ENCODE results near the gene JOSD1. TPM values are rescaled to one million over a fixed set of nuclear protein-coding genes. Genes with fewer than 3 reads are reported as not detected.

The JOSD1 gene
- total RNA-seq, 1 donor from 2014 or later: 45.2 TPM

DNA sequence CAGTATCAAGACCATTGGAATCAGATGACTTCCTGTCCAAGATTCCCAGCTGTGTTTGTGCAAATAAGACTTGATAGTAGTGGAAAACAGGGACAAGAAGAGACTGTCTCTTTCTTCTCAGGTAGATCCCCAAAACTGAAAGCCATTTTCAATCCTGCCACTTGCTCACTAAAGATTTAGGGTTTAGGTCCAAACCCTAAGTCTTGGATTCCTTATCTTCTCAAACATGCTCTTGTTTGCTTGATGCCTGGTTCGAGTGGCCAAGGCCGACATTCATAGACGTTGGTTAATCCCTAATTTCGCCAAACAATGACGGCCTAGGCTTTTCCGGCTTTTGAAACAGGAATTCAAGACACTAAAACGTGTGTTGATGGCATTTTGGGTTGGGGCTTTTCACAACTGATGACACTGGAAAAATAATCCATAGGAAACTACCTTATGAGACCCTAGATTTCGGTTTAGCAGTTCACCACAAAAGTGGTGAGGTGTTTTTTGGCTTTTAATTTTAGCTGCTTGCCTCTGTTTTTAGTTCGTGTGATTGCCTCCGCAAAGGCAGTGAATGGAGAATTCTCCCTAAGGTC is 4.0 kb upstream of the JOSD1 start:
- Mint-ChIP-seq H3K36me3 (ENCODE audit: low read depth) (peaks cover 18% of the 10 kb centered on the region), H3K4me3 (peak overlapping the region; percentile 75), H3K4me1 (peaks cover 67% of the 10 kb centered on the region), H3K9me3 (no peaks in the 10 kb centered on the region), H3K27me3 (no peaks in the 10 kb centered on the region), H3K27ac (peak overlapping the region; percentile 85)
- ATAC-seq (ENCODE audit: low read depth) (no peak), DNase-seq (no peak)
- POLR2A ChIA-PET: interaction anchor here (0.5 to 2.6 kb wide), 8 partner anchors 23 to 815 kb away, joined by 3 to 22 read pairs (median 5); partner anchors contain the start of genes RPL3 and TOMM22
- intact Hi-C loops (cut with micrococcal nuclease): loop anchor here (1.0 to 10.0 kb wide), 9 partner anchors 23 to 1340 kb away; partner anchors contain the start of genes CSNK1E, DMC1, DNAL4 and PICK1
- TF ChIP-seq, protein P1, sequence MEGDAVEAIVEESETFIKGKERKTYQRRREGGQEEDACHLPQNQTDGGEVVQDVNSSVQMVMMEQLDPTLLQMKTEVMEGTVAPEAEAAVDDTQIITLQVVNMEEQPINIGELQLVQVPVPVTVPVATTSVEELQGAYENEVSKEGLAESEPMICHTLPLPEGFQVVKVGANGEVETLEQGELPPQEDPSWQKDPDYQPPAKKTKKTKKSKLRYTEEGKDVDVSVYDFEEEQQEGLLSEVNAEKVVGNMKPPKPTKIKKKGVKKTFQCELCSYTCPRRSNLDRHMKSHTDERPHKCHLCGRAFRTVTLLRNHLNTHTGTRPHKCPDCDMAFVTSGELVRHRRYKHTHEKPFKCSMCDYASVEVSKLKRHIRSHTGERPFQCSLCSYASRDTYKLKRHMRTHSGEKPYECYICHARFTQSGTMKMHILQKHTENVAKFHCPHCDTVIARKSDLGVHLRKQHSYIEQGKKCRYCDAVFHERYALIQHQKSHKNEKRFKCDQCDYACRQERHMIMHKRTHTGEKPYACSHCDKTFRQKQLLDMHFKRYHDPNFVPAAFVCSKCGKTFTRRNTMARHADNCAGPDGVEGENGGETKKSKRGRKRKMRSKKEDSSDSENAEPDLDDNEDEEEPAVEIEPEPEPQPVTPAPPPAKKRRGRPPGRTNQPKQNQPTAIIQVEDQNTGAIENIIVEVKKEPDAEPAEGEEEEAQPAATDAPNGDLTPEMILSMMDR (IDR thresholded peaks at IDR 0.05): no peak
- CTCF ChIA-PET: interaction anchor here (2.4 kb wide), 1 partner anchor 23 kb away, joined by 10 read pairs; the partner anchor contains the start of gene TOMM22

DNA sequence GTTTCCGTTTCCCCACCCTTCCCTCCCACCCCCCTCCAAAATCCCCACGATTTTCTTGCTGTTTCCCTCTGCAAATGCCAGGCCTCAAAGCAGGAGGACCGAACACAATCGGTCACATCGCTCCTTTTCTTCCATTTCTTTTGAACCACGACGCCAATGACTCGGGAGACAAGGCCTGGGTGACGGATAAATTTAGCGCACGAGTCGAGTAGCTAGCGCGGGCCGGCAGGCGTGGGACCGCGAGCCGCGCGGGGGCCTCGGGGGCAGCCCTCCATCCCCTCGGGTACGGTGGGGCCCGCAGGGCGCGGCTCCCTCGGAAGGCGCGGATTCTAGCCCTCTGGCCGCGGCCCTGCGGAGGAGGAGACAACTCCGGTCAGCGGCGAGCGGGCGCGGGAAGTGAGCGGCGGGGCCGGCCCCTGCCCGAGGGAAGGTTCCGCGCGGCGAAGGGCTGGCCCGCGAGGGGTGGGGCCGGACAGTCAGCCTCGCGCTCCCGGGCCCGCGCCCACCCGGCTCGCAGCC is 414 bp downstream of the JOSD1 start:
- no peaks in the 10 kb centered on the region for H3K9me3 Mint-ChIP-seq
- ChIA-PET CTCF (interaction anchor here (2.7 kb wide), 1 partner anchor 18 kb away, joined by 19 read pairs; the partner anchor contains the start of gene TOMM22), POLR2A (interaction anchor here (3.4 kb wide), 1 partner anchor 18 kb away, joined by 23 read pairs; the partner anchor contains the start of gene TOMM22)
- H3K27me3 Mint-ChIP-seq: no peaks in the 10 kb centered on the region
- DNase-seq (no peak), ATAC-seq (ENCODE audit: low read depth) (peak; percentile 8)
- peaks cover 68% of the 10 kb centered on the region for H3K4me1 Mint-ChIP-seq
- intact Hi-C loops (cut with micrococcal nuclease): loop anchor here (1.0 to 10.0 kb wide), 7 partner anchors 19 to 1344 kb away; partner anchors contain the start of genes CBY1, CSNK1E, DDX17 and FAM227A
- TF ChIP-seq, protein P1 (IDR thresholded peaks at IDR 0.05): no peak
- peak overlapping the region; percentile 94 for H3K27ac Mint-ChIP-seq
- H3K36me3 Mint-ChIP-seq (ENCODE audit: low read depth): peaks cover 20% of the 10 kb centered on the region
- peak overlapping the region; percentile 92 for H3K4me3 Mint-ChIP-seq

DNA sequence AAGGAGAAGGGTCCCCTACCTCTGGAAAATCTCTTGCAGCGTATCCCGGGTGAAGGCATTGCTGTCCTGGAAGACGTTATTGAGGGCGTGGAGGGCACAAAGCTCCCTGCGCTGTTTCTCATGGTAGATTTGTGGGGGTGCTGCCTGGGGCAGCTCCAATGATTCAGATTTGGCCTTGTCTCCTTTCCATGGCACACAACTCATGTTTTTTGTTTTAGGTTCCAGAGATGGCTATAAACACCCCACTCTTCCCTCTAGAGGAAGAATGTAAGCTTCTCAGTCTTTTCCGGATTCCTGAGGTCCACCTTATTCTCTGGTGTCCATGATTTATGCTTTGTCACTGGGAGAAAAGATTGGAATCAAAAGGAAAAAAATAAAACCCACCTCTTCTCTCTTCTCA is 959 bp downstream of the JOSD1 start:
- TF ChIP-seq, protein P1 (IDR thresholded peaks at IDR 0.05): no peak
- H3K27me3 Mint-ChIP-seq: no peaks in the 10 kb centered on the region
- CTCF ChIA-PET: interaction anchor here (2.7 kb wide), 1 partner anchor 18 kb away, joined by 19 read pairs; the partner anchor contains the start of gene TOMM22
- POLR2A ChIA-PET: interaction anchor here (0.6 to 3.4 kb wide), 4 partner anchors 10 to 18 kb away, joined by 3 to 23 read pairs (median 4); partner anchors contain the start of gene TOMM22
- H3K27ac Mint-ChIP-seq: peak overlapping the region; percentile 94
- DNase-seq: no peak
- H3K4me1 Mint-ChIP-seq: peaks cover 66% of the 10 kb centered on the region
- intact Hi-C loops (cut with micrococcal nuclease): loop anchor here (1.0 to 10.0 kb wide), 7 partner anchors 18 to 1345 kb away; partner anchors contain the start of genes CBY1, CSNK1E, DDX17 and FAM227A
- H3K4me3 Mint-ChIP-seq: peak overlapping the region; percentile 92
- H3K36me3 Mint-ChIP-seq (ENCODE audit: low read depth): peaks cover 22% of the 10 kb centered on the region
- ATAC-seq (ENCODE audit: low read depth): no peak
- H3K9me3 Mint-ChIP-seq: no peaks in the 10 kb centered on the region

DNA sequence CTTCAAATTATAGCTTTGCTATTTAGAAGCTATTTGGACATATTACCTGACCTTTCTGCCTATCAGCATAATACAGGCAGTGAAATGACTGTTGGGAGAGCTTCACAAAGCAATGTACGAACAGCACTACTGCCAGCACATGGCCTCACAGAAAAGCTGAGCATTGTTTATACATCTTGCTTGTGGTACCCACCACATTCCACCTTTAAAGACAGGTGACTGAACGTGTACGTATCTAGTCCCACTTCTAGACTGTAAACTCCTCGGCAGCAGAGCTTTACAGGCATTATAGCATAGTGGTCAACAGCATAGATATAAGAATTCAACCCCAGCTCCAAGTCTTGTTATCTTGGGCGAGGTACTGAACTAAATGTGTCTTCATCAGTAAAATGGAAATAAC is 1.6 kb downstream of the JOSD1 start:
- no peak for DNase-seq

More for the DNA sequence above, 1.6 kb downstream of the JOSD1 start:
- TF ChIP-seq, protein P1 (IDR thresholded peaks at IDR 0.05): no peak
- Mint-ChIP-seq H3K9me3 (no peaks in the 10 kb centered on the region), H3K27me3 (no peaks in the 10 kb centered on the region), H3K4me1 (peaks cover 65% of the 10 kb centered on the region), H3K4me3 (peak overlapping the region; percentile 92), H3K27ac (peak overlapping the region; percentile 94), H3K36me3 (ENCODE audit: low read depth) (peaks cover 27% of the 10 kb centered on the region)
- CTCF ChIA-PET: interaction anchor here (2.7 kb wide), 1 partner anchor 17 kb away, joined by 19 read pairs; the partner anchor contains the start of gene TOMM22
- ATAC-seq (ENCODE audit: low read depth): no peak
- POLR2A ChIA-PET: interaction anchor here (0.6 to 3.4 kb wide), 4 partner anchors 9 to 17 kb away, joined by 3 to 23 read pairs (median 4); partner anchors contain the start of gene TOMM22
- intact Hi-C loops (cut with micrococcal nuclease): no loop called here
